Activated T-cell treated with anti-CD3 and anti-CD28 coated beads for 4 hours (primary cell): ENCODE measurements around the gene MYL6.
"Not testable (repeated sequence)": the region's sequence is repeated elsewhere in the genome, so short reads cannot be mapped to it uniquely, and the experiment has no call there.

ENCODE experiments used
- DNase-seq: peaks from one replicate; pipeline ENCODE4 v3.0.0-alpha.2; 2020

Gene MYL6

DNA sequence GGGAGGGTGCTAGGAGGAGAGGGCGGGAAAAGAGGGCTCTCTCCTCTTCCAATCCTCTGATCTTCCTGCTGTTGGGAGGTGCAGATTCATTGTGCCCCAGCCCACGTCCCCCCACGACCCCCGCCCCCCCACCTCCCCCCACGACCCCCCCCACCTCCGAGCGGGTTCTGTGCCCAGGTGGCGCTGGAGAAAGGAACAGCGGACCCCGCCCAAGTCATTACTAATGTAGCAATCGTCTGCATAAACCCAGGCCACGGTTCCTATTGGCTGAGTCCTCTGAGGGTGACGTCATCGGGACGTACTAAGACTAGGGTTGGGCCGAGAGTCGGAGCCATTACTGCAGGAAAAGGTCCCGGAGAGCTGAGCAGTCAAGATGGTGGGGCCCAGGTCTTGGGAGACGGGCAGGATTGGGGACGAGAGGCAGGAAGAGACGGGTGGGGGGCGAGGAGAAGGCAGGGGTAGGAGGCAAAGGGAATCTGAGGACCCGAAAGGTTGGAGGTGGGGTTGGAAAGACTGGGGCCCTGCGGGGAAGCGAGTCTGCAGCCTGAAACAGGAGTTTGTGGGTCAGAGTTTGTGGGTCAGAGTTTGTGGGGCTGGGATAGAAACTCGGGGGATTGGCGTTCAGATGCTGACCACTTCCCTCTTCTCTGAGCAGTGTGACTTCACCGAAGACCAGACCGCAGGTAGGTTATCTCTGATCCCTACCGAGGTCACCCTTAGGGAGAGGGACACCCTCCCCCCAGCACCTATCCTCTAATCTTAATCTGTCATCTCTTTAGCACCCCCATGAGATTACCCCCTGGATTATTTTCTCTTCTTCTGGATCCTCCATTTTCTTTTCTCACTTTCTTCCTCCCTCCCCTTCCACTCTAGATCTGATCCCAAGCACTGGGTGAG is at the start of gene MYL6:
TSS of gene MYL6 (plus strand) at position 331 of the 897 bp plus-strand sequence. CDS start at position 374, 43 bp downstream.
- peak; percentile 87 for DNase-seq

DNA sequence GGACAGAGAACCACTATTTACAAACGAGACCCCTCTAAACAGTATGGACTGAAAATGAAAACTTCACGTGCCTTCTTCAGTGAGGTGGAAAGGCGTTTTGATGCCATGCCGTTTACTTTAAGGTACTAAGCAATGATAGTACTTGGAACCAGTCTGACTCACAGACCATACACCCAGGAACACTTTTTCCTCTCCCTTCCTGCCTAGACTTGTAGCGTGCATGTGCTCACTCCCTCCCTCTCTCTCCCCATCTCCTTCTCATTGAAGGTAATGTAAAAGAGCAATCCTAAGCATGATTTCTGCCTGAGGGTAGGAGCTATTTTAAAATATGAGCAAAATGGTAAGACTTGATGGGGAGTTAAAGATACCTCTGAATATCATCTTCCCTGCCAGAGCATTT is 47.6 kb upstream of the MYL6 start:
- no peak for DNase-seq

- no peak for DNase-seq
These were observed 44.1 kb upstream of the MYL6 start for GRCh38 chr12:56114084-56114483.

DNA sequence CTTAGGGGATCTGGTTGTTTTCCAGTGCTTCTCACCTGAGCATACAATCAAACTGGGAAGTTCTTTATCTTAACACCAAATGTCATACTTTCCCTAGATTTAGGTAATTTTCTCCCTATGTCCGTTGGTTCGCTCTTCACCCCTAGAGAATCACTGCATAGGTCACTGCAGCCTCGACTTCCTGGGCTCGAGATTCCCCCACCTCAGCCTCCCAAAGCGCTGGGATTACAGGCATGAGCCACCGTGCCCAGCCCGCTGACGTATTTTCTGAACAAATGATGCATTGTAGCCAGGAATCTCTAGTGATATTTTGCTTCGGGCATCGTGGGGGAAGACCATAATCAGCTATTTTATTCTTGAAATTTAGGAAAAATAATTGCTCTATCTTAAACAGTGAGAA is 42.8 kb upstream of the MYL6 start:
- no peak for DNase-seq

GRCh38 chr12:56116267-56117081 is 41.7 kb upstream of the MYL6 start, which contains the start of gene RPL41:
Gene RPL41 (plus strand): TSS chr12:56116633.
- peak; percentile 97 for DNase-seq

DNA sequence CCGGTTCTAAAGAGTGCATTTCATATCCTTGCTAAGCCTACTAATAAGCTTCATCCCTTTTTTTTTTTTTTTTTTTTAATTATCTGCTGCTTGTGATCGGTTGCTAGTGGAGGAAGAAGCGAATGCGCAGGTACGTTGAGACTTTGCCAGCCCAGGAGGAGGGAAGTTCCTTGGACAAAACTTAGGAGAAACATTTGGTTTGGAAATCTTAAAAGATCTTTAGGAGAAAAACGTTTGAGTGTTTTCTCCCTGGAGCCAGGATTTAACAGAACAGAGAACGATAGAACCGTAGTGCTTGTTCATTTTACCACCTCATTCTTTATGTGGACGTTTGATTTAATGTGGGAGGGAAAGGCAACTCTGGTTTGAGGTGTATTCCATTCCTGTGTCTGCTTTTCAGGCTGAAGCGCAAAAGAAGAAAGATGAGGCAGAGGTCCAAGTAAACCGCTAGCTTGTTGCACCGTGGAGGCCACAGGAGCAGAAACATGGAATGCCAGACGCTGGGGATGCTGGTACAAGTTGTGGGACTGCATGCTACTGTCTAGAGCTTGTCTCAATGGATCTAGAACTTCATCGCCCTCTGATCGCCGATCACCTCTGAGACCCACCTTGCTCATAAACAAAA is 41.0 kb upstream of the MYL6 start:
- not testable (repeated sequence) for DNase-seq

DNA sequence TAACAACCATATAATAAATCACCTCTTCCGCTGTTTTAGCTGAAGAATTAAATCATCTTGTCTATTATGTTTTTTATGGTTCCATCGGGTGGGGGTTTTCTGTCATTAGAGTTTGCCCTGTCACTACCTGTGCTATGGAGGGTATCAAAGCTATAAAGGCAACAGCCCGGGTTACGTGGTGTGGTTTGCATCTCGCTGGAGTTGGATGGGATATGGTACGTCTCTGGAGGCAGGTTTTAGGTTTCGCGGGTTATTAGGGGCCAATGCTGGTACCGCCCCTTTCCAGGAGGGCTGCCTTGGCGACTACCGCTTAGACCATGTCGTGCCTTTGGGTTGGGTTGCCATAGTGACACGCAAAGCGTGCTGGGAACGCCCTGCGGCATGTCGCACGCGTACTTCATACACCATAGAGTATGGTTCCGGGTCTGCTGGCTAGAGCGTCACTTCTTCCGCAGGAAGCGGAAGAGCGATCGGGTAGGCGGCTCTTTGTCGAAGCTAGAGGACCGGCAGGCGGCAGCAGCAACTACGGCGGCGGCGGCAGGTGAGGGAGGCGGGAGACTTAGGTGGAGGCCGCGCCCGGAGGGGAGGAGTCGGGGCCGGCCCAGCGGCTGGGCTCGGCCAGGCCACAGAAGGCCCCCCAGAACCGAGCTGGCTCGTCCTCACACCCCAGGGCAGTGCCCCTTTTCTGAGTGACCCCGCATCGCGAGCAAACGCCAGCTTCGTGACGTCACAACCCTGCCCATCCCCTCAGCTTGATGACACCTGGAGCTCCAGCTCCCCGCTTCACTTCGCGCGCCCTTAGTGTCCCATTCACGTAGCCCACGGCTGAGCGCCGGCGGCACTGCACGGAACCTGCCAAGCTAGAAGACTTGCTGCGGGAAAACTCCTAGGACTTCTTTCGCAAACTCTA is 40.1 kb upstream of the MYL6 start, which contains the start of gene ZC3H10:
TSS of gene ZC3H10 (plus strand) at position 489 of the 910 bp plus-strand sequence. CDS start 2,297 bp downstream, outside the sequence.
- DNase-seq: peak; percentile 94

DNA sequence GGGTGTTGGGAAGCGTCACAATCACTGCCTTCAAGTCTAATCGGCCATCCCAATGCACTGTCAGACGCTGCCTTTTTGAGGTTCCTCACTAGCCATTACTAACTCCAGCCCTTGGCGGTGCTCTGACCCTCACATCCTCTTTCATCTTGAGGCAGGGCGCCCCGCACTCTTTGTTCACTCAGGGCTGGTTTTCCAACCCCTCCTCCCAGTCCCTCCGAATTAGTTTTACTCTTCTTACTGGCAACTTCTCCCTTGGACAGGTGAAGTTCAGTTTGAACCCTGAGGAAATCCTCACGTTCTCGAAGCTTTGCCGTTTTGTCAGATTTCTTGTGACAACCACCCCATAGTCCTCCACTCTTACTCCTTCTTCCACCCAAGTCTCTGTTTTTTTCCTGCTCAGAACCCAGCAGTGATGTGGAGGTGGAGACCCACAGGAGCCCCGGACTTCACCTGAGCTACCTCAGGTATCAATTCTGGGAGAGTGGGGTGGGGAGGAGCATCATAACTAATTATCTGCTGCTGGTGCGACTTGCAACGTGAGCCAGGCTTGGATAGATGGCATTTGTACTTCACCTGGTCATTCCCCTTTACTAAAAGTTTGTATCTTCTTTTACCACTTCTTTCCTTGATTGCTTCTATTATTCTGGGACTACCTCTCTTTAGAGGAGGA is 39.3 kb upstream of the MYL6 start:
- DNase-seq: no peak

DNA sequence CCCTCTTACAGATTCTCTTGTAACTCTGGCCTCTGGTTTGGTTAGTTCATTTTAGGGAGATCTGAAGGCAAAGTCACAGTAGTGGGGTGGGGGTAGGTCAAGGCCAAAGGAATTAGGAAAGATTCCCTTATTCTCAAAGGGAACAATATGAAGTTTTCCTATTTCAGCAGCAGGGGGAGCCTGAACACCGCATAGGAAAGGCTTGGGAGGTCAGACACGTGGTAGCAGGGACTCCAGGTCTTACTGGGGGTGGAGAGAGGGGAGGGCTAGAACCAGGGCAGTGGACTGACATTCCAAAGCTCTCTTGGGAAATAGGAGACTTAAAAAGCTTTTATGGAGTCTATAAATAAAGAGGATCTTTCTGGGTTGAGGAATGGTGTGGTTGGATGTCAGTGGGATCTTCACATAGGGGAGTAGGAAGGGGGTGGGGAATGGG is 38.8 kb upstream of the MYL6 start:
- peak; percentile 39 for DNase-seq

- DNase-seq: no peak
These were observed 37.9 kb upstream of the MYL6 start for GRCh38 chr12:56120158-56120846.

- no peak for DNase-seq
These were observed 36.8 kb upstream of the MYL6 start for GRCh38 chr12:56121204-56121870.

- no peak for DNase-seq
These were observed 35.5 kb upstream of the MYL6 start for GRCh38 chr12:56122637-56123036.

DNA sequence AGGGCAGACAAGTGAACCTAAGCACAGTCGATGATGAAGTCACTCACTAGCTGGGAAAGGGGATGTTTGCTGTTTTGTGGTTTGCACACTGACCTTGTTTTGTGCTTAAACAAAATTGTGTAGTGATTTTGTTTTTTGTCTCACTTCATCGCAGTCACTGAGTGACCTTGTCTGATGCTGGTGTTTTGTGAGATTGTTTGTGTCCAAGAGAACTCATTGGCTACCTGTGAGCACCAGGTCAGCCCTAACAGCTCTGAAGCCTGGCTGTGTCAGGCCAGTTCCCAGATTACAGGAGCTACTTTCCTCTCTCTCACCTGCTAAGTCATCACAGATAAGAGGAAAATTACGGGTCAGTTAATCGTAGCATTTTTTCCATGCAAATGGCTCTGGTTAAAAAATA is 34.0 kb upstream of the MYL6 start:
- DNase-seq: no peak

GRCh38 chr12:56126732-56127239 is 31.4 kb upstream of the MYL6 start:
- no peak for DNase-seq

GRCh38 chr12:56127485-56127887 is 30.7 kb upstream of the MYL6 start:
- no peak for DNase-seq

DNA sequence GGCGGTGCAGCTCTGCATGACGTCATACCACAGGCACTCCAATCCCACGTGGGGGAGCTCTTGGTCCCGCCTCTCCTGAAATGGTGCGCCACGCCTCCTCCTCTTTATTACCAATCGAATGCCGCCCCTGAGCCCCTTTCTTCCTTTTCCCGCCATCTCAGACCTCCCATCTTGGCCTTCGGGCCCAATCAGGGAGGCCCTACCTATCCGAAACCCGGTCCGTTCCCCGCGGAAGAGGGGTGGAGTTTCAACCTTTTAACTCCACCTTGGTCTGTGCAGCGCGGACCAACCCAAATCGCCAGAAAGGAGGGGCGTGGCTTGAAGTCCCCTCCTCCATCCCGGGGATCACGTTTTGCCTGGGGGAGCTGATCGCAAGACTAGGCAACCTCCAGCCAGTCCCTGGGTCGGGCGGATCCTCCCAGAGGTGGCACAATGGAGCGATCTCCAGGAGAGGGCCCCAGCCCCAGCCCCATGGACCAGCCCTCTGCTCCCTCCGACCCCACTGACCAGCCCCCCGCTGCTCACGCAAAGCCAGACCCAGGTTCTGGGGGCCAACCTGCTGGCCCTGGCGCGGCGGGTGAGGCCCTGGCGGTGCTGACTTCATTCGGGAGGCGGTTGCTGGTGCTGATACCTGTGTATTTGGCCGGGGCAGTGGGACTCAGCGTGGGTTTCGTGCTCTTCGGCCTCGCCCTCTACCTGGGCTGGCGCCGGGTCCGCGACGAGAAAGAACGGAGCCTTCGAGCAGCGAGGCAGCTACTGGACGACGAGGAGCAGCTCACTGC is 30.1 kb upstream of the MYL6 start, which contains the start of gene ESYT1:
TSS of gene ESYT1 (plus strand) at position 380 of the 782 bp plus-strand sequence. CDS start at position 433, 53 bp downstream.
- DNase-seq: peak; percentile 94

DNA sequence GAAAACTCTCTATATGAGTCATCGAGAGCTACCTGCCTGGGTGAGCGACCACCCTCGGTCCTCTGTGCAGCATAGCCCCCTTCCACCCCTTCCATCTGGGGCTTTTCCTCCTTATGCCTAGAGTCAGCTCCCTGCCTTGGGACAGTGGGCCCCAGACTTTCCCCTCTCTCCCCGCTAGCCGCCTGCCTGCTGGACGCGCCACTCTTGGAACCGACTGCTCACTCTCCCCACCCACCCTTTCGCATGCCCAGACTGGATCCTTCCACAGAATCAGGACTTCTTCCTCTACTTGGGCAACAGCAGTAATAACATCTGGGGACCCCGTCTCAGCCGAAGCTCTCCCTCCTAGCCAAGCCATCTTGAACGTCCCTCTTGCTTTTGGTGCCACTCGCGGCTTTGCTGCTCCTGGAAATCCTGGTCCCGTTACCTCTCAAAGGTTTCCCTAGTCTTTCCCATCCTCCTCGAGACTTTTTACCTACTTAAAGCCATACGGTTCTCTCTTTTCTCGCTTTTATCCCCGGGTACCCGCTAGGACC is 29.4 kb upstream of the MYL6 start:
- no peak for DNase-seq

DNA sequence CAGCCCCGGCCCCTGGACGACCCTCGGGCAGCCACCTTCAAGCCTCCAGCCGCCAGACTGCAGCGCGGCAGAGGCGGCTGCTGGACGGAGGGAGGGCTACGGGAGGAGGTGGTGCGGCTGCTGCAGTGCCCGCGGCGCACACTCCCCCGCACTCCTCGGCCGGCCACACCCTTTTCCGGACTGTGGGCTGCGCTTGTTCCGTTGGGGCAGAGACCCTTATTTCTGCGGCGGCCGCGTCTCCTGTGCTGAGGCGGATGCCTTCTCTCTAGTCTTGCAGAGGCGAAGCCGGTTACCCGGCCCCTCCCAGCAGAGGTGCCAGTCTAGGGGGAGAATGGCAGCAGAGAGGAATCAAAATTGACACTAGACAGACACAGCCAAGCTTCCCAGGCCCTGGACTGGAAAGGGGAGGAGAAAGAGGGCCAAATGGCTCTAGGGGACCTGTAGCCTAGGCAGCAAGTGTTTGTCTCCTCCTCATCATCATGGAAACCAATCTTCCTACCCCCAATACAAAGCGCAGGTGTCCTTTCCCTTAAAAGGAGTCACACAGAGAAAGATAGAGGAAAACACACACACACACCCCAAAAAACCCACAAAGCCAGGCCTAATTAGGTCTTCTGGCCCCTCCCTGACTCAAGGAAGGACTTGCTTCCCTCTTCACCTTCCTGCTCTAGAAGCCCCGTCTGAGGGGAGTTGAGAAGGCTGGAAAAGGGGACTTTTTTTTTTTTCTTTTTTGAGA is 28.8 kb upstream of the MYL6 start:
- DNase-seq: peak; percentile 48
